Tibial nerve (tissue), 4 donors: ENCODE data around the gene CLNK. TPM values are rescaled to one million over a fixed set of nuclear protein-coding genes. Genes with fewer than 3 reads are reported as not detected.

Experiments
- DNase-seq, 2 donors: peaks; one replicate each; pipeline ENCODE4 v3.0.0-alpha.2; 2019; ENCODE audit warnings: low spot score in 2 of 2
- H3K27ac ChIP-seq, 4 donors: fragments of 200-600 bp; sonication (generic) in 3 of 4; one replicate each; pipeline ENCODE4 v1.5.1; 2017 to 2019; ENCODE audit warnings: mild to moderate bottlenecking in 1 of 4
- H3K27me3 ChIP-seq, 2 donors: fragments of 200-600 bp; sonication (generic) in 1 of 2; one replicate each; pipeline versions ENCODE4 v1.5.1 to v1.6.0; 2017 to 2019
- H3K36me3 ChIP-seq, 3 donors: fragments of 200-600 bp; sonication (generic); one replicate each; pipeline ENCODE4 v1.5.1; 2018 to 2019
- H3K4me1 ChIP-seq, 4 donors: fragments of 200-600 bp; sonication (generic) in 3 of 4; one replicate each; pipeline ENCODE4 v1.5.1; 2017 to 2019
- H3K4me3 ChIP-seq, 4 donors: fragments of 200-600 bp; sonication (generic) in 3 of 4; one replicate each; pipeline ENCODE4 v1.5.1; 2017 to 2019; ENCODE audit warnings: mild to moderate bottlenecking in 1 of 4, moderate library complexity in 1 of 4
- H3K9me3 ChIP-seq, 4 donors: fragments of 200-600 bp; sonication (generic) in 3 of 4; one replicate each; pipeline ENCODE4 v1.5.1; 2017 to 2019
- EP300 ChIP-seq, 2 donors: sonication (generic); formaldehyde crosslinking; IDR thresholded peaks; one replicate each; pipeline ENCODE4 v1.6.1; 2017; ENCODE audit warnings: antibody characterized with exemption in 2 of 2, mild to moderate bottlenecking in 1 of 2
- POLR2A ChIP-seq, 2 donors: fragments of 450-650 bp; IDR thresholded peaks; one replicate each; pipeline ENCODE4 v1.6.1; 2017; ENCODE audit warnings: antibody characterized with exemption in 2 of 2, mild to moderate bottlenecking in 2 of 2, moderate library complexity in 2 of 2
- WGBS, 2 donors: methylation state at CpG; one replicate each; pipeline ENCODE4 v1.1.5; 2018; 5-methylcytosine and 5-hydroxymethylcytosine counted together
- total RNA-seq, 4 donors: library from RNA; depleted of rRNA; stranded (reverse); fragments of >200 nt; gene quantifications; one replicate each; pipeline ENCODE4 v1.1.0, GENCODE V29; 2016
- TF ChIP-seq, protein P1 (sequence below), 5 experiments: fragments of 200-600 bp in 3 of 5; fragments of 450-650 bp in 2 of 5; sonication (generic) in 3 of 5; IDR thresholded peaks; one replicate each; pipeline ENCODE4 v1.5.1; 2016 to 2019; ENCODE audit warnings: antibody characterized with exemption in 5 of 5, mild to moderate bottlenecking in 3 of 5, moderate library complexity in 2 of 5

Gene CLNK
- total RNA-seq, 4 donors from 2014 or later = not detected

GRCh38 chr4:10530137-10530786, 154.3 kb downstream of the CLNK start:
- Histone ChIP-seq H3K27me3 (no peaks in the 10 kb centered on the region), H3K4me1 (peaks cover 0 to 20% (median 3%) of the 10 kb centered on the region in 4 donors), H3K27ac (peak overlapping the region in 1 of 4 donors; percentile 63), H3K36me3 (no peaks in the 10 kb centered on the region), H3K4me3 (no peak overlapping the region), H3K9me3 (no peaks in the 10 kb centered on the region)
- DNase-seq = no peak
- TF ChIP-seq EP300 (IDR thresholded peaks at IDR 0.05) (peak in 1 of 2 donors; percentile 71), POLR2A (IDR thresholded peaks at IDR 0.05) (no peak)
- TF ChIP-seq, protein P1, sequence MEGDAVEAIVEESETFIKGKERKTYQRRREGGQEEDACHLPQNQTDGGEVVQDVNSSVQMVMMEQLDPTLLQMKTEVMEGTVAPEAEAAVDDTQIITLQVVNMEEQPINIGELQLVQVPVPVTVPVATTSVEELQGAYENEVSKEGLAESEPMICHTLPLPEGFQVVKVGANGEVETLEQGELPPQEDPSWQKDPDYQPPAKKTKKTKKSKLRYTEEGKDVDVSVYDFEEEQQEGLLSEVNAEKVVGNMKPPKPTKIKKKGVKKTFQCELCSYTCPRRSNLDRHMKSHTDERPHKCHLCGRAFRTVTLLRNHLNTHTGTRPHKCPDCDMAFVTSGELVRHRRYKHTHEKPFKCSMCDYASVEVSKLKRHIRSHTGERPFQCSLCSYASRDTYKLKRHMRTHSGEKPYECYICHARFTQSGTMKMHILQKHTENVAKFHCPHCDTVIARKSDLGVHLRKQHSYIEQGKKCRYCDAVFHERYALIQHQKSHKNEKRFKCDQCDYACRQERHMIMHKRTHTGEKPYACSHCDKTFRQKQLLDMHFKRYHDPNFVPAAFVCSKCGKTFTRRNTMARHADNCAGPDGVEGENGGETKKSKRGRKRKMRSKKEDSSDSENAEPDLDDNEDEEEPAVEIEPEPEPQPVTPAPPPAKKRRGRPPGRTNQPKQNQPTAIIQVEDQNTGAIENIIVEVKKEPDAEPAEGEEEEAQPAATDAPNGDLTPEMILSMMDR (IDR thresholded peaks at IDR 0.05) = no peak
- WGBS, 2 donors = 61% methylated on average over 11 of the region's 11 CpGs

- Histone ChIP-seq H3K27me3 (no peaks in the 10 kb centered on the region), H3K4me3 (no peak overlapping the region), H3K27ac (peak overlapping the region in 1 of 4 donors; percentile 63), H3K36me3 (no peaks in the 10 kb centered on the region), H3K4me1 (peaks cover 0 to 20% (median 3%) of the 10 kb centered on the region in 4 donors), H3K9me3 (no peaks in the 10 kb centered on the region)
- peak in 1 of 2 donors; percentile 16 for TF ChIP-seq EP300 (IDR thresholded peaks at IDR 0.05)
- TF ChIP-seq, protein P1 (IDR thresholded peaks at IDR 0.05) = no peak
- no peak for DNase-seq
- WGBS, 2 donors = 40 to 45% methylated on average over 2 of the region's 2 CpGs
These were observed 155.1 kb downstream of the CLNK start for GRCh38 chr4:10529291-10530136.

- TF ChIP-seq EP300 (IDR thresholded peaks at IDR 0.05) (no peak), POLR2A (IDR thresholded peaks at IDR 0.05) (no peak)
- TF ChIP-seq, protein P1 (IDR thresholded peaks at IDR 0.05) = no peak
- H3K4me3 ChIP-seq = no peak overlapping the region
- H3K27me3 ChIP-seq = no peaks in the 10 kb centered on the region
- peaks cover 0 to 20% (median 3%) of the 10 kb centered on the region in 4 donors for H3K4me1 ChIP-seq
- H3K9me3 ChIP-seq = no peaks in the 10 kb centered on the region
- no peak for DNase-seq
- H3K36me3 ChIP-seq = no peaks in the 10 kb centered on the region
- H3K27ac ChIP-seq = no peak overlapping the region
- 91 to 92% methylated on average over 3 of the region's 3 CpGs for WGBS, 2 donors
These were observed 157.1 kb downstream of the CLNK start for GRCh38 chr4:10527438-10527837.

- H3K27ac ChIP-seq = no peak overlapping the region
- H3K4me3 ChIP-seq = no peak overlapping the region
- H3K27me3 ChIP-seq = no peaks in the 10 kb centered on the region
- H3K36me3 ChIP-seq = no peaks in the 10 kb centered on the region
- DNase-seq = no peak
- WGBS, 2 donors = 75 to 77% methylated on average over 12 of the region's 12 CpGs
- TF ChIP-seq EP300 (IDR thresholded peaks at IDR 0.05) (no peak), POLR2A (IDR thresholded peaks at IDR 0.05) (no peak)
- TF ChIP-seq, protein P1 (IDR thresholded peaks at IDR 0.05) = no peak
- H3K4me1 ChIP-seq = peaks cover 0 to 20% (median 3%) of the 10 kb centered on the region in 4 donors
- H3K9me3 ChIP-seq = no peaks in the 10 kb centered on the region
These were observed 157.9 kb downstream of the CLNK start for GRCh38 chr4:10526429-10527222.
